GM19043 (cell line): ENCODE data around the gene MICU1.
"Not testable (repeated sequence)": the region's sequence is repeated elsewhere in the genome, so short reads cannot be mapped to it uniquely, and the experiment has no call there.

ENCODE experiments used
- ATAC-seq: cut with Tn5 transposase; IDR thresholded peaks from one replicate; pipeline ENCODE4 v1.9.1; 2021; ENCODE audit warnings: low read depth; ENCODE audit not compliant: unreplicated experiment

Gene MICU1

DNA sequence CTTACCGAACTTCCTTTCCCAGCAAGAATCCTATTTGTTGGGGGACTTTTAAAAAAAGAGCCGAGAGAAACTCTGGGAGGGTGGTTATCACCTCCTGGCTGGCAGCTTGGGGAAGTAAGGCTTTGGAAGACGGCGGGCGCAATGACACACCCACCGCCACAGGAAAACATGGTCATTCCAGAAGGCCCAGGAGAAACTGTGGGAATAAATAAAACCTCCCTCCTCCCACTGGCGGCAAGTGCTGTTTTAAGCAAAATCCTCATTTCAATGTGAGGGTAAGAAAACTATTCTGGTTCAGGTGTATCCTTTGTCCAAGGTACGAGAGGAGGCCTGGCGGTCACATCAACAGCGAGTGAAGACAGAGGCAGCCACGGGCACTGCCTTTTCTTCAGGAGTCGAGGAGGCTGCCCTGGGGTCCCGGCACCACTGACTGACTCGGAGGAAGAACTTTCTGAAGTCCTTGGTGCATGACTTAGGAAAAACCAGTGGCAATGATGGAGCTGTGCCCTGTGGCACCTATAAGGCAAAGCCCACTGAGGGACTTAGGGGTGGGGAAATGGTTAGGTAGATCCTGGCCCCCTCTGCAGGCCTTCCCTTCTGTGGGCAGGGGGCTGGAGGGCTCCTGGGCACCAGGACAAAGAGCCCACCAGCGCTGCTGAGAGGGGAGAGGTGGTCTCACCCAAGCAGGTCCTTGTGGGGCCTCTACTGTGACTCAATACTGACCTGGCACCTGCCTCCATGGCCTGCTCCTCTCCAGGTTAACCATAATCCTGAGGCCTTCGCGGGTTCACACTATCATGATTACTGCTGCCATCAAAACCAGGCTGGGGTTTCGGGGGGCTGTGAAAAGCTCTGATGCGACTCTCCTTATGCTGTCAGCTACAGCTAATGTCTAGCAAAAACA lies 292.5 kb downstream of the MICU1 start:
- ATAC-seq = no peak

DNA sequence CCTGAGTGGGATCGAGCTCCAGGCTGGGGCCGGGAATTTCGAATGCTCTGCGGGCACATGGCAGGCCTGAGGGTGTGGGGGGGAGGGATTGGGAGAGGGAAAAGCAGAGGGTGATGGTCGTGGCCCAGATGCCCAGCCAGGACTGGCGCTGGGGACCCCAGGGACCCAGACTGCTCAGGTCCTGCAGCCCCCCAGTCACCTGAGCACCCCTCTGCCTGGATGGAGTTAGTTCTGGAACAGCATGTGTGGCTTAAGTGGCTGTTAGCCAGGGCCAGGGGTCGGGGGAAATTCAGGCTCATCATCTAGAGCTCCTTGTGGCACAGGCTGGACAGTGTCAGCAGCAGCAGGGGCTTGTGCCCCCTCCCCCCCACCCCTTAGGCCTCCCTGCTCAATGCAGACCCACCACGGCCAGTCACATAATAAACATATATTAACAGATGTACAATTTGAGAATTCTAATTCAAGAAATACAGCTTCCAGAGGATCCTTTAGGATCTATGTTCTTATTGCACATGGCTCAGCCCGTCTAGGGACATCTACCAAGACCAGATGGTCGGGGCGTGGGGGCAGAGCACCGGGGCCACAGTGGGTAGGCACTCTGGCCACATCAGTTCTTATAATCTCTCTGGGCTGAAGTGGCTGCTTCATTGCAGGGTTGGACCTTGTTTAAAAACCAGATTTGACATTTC lies 293.3 kb downstream of the MICU1 start:
- no peak for ATAC-seq

GRCh38 chr10:72331575-72332422 lies 294.1 kb downstream of the MICU1 start:
- peak; percentile 28 for ATAC-seq

- ATAC-seq = no peak
Measured at GRCh38 chr10:72330069-72330426, 295.8 kb downstream of the MICU1 start.

GRCh38 chr10:72329290-72330068 lies 296.4 kb downstream of the MICU1 start:
- ATAC-seq = no peak

GRCh38 chr10:72328829-72329204 lies 297.1 kb downstream of the MICU1 start:
- ATAC-seq = no peak

DNA sequence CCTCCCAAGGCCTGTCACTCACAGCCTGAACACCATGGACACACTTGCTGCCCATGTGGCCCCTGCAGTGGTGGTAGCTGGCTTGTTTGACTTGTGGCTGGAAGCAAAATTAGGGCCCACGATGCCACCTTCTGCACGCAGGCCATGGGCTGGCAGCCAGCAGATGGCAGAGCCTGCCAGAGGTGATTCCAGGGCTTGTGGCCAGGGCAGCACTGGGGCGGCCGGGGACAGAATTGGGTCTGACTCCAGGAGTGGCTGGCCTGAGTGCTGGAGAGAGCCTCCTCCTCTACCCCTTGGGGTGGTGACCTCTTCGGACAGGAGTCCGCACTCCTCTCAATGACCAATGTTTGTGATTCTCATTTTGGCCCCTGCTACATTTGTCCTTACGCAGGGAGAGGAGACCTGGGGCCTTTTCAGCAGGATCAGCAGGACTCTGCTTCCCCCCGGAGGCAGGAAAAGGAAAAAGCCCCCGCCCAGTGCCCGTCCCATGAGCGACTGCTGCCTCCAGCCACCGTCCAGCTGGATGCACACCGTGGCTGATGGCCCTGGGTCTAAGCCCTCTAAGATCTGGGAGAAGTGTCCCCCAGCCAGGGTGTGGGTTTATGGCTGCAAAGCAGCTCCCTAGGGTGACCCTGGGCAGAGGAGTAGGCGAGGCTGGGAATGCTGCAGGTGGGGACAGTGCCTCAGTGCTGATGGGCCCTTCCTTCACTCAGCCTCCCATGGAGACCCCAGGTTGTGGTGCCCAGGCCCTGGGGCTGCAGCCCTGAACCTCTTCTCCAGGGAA lies 297.6 kb downstream of the MICU1 start:
- ATAC-seq = no peak

DNA sequence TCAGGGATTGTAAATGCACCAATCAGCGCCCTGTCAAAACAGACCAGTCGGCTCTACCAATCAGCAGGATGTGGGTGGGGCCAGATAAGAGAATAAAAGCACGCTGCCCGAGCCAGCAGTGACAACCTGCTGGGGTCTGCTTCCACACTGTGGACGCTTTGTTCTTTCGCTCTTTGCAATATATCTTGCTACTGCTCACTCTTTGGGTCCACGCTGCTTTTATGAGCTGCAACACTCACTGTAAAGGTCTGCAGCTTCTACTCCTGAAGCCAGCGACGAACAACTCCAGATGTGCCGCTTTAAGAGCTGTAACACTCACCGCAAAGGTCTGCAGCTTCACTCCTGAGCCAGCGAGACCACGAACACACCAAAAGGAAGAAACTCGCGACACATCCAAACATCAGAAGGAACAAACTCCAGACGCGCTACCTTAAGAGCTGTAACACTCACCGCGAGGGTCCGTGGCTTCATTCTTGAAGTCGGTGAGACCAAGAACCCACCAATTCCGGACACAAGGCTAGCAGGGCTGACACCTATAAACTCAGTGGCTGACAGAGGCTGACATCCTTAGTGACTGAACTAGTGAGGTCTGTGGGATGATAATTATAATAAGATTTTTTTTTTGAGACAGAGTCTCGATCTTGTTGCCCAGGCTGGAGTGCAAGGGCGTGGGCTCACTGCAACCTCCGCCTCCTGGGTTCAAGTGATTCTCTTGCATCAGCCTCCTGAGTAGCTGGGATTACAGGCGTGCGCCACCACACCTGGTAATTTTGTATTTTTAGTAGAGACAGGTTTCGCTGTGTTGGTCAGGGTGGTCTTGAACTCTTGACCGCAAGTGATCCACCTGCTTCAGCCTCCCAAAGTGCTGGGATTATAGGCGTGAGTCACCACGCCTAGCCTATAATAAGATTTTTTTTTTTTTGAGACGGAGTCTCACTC lies 298.9 kb downstream of the MICU1 start:
- ATAC-seq = not testable (repeated sequence)

- not testable (repeated sequence) for ATAC-seq
Measured at GRCh38 chr10:72325243-72326175, 300.4 kb downstream of the MICU1 start.

DNA sequence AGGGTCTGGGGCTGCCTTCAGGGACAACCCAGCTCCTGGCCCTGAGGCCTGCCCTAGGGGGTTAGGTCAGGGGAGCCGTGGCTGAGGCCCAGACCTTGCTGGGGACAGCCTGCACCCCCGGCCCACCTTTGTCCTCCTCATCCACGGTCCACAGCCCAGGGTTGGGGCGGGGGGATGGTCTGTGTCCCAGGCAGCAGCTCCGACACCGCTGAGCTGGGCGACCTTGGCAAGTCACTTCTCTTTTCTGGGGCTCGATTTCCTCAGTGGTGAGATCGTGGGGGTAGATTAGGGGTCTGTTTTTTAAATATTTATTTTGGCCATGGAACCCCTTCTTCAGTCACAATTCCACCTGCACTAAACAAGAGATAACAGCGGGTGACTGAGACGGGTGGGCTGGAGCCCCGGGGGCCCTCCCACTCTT lies 302.1 kb downstream of the MICU1 start:
- no peak for ATAC-seq

DNA sequence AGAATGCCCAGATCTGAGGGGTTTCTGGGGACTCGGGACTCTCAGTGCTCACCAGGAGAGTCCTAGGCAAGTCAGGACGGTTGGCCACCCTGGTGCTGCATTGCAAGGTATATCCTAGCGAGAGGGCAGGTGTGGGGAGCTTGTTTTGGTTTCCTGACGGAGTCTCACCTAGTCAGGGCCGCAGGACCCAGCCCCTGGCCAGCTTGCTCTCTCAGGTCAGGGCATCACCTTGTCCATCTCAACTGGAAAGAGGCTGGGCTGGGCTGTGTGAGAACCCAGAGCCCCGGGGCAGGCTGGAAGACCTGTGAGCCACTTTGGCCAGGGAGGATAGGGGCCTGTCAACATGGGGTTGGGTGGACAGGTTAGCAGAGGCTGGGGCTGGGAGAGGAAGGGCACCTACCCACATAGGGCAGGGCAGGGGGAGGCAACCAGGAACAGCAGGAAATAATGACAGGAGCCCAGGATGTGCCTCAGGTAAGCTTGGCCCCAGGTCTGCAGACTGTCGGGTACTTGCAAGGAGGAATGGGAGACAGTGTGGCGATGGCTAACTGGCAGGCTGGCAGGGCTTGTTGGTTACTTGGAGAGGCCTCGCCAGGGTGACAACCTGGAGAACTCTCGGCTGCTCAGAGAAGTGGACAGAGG lies 302.6 kb downstream of the MICU1 start:
- no peak for ATAC-seq

DNA sequence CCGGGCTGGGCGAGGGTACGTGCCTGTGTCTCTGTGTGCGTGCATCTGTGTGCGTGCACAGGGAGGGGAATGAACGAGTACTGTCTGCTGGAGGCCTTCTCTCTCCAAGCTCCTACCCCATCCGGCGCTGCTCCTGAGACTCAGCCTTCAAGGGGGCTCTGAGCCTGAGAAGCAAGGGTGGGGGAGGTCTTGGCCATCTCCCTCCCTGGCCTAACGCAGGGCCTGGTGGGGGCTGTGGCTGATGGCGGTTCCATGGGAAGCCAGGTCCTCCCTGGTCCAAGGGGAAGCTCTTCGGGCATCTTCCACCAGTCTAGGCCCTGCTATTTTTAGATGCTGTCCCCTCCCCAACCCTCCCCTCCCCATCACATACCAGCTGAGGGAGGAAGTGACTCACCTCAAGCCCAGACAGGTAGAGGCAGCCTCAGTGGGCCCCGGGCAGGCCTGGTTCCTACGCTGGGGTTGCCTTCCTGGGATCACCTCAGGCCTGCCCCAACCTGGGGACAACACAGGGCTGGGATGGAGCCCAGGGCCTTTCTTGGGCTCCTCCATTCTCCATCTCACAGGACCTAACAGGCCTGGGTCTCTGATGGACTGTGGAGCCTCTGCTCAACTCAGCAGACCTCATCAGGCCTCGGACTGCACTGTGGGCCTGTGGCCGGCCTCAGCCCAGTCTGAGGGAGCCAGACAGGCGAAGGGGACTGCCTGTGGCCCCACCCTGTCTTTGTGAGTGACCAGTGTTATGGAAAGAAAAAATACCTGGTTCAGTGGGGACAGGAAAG lies 303.4 kb downstream of the MICU1 start:
- no peak for ATAC-seq

DNA sequence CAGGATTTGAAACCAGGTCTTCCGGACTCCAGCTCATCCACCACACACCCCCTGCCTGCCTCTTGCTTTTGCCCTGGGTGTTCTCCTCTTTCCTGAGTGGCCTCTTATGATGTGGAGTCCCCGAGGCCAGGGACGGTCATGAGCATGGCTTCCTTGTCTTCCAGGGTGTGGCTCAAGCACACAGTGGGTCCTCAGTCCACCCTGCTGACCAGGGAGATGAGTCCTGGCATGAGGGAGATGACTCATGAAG lies 303.9 kb downstream of the MICU1 start:
- no peak for ATAC-seq

GRCh38 chr10:72321248-72322029 lies 304.4 kb downstream of the MICU1 start:
- no peak for ATAC-seq

- peak; percentile 67 for ATAC-seq
Measured at GRCh38 chr10:72320676-72321247, 305.1 kb downstream of the MICU1 start.
